ENCODE results near the gene ZNF548.
A peak's percentile ranks its signal among the peaks of the same experiment; 100 is the strongest.

ZNF548 gene

GRCh38 chr19:57403737-57404563 lies 14.3 kb downstream of the ZNF548 start:
- DNase-seq, result no peak

GRCh38 chr19:57406516-57407123 lies 17.0 kb downstream of the ZNF548 start:
- peak; percentile 61 for DNase-seq

- DNase-seq, result peak; percentile 91
These were observed 21.4 kb downstream of the ZNF548 start, which contains the start of gene ZNF17 for GRCh38 chr19:57410877-57411671. TSS of gene ZNF17 (plus strand) at chr19:57411161. CDS start at chr19:57413616, 2,455 bp downstream.

- no peak for DNase-seq
These were observed 29.8 kb downstream of the ZNF548 start for GRCh38 chr19:57419439-57419838.

- DNase-seq, result no peak
These were observed 31.4 kb downstream of the ZNF548 start for GRCh38 chr19:57421037-57421436.

- DNase-seq, result no peak
These were observed 44.9 kb downstream of the ZNF548 start for GRCh38 chr19:57434386-57435061.

GRCh38 chr19:57435062-57435978 lies 45.7 kb downstream of the ZNF548 start, which contains the start of gene ZNF749:
TSS of gene ZNF749 (plus strand) at chr19:57435325. CDS start at chr19:57435579, 254 bp downstream.
- DNase-seq, result peak; percentile 98

- no peak for DNase-seq
These were observed 46.8 kb downstream of the ZNF548 start for GRCh38 chr19:57436417-57436816.

- no peak for DNase-seq
These were observed 48.3 kb downstream of the ZNF548 start for GRCh38 chr19:57437931-57438330.

GRCh38 chr19:57438925-57439324 lies 49.3 kb downstream of the ZNF548 start:
- no peak for DNase-seq

- no peak for DNase-seq
These were observed 52.5 kb downstream of the ZNF548 start for GRCh38 chr19:57441979-57442752.

GRCh38 chr19:57443121-57443696 lies 53.6 kb downstream of the ZNF548 start:
- DNase-seq, result no peak

- DNase-seq, result no peak
These were observed 62.7 kb downstream of the ZNF548 start for GRCh38 chr19:57452307-57452706.
